GM18499 (cell line): ENCODE data around the gene LACTB.

Source experiments
- ATAC-seq: cut with Tn5 transposase; IDR thresholded peaks from one replicate; pipeline ENCODE4 v1.9.1; 2021; ENCODE audit warnings: moderate number of reproducible peaks; ENCODE audit not compliant: insufficient read depth, unreplicated experiment

Gene LACTB

DNA sequence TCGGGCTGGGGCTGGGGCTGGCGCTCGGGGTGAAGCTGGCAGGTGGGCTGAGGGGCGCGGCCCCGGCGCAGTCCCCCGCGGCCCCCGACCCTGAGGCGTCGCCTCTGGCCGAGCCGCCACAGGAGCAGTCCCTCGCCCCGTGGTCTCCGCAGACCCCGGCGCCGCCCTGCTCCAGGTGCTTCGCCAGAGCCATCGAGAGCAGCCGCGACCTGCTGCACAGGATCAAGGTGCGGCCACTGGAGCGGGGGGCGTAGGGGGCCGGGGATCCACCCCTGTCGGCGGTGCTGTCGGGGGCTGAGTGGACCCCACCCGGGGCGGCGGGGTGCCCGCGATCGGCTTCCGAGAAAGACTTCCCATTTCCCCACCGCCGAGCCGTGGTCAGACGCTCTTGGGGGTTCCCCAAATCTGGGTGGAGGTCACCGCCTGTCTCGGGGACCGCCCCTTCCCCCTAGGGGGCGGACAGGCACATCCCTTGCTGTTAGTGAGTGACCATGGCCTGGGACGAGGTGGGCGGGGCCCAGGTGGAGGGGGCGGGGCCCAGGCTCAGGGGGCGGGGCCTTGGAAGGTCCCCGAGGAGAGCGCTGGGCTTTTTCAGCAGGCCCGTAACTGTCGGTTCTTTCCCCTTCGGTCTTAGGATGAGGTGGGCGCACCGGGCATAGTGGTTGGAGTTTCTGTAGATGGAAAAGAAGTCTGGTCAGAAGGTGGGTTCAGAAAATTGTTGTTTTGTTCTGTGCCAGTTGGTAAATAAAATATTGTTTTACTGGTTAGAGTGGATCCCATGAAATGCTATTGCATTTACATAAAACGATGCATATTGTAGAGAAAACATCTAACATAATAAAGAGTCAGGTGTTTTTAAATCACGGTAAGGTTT lies 578 bp downstream of the LACTB start:
- no peak for ATAC-seq

DNA sequence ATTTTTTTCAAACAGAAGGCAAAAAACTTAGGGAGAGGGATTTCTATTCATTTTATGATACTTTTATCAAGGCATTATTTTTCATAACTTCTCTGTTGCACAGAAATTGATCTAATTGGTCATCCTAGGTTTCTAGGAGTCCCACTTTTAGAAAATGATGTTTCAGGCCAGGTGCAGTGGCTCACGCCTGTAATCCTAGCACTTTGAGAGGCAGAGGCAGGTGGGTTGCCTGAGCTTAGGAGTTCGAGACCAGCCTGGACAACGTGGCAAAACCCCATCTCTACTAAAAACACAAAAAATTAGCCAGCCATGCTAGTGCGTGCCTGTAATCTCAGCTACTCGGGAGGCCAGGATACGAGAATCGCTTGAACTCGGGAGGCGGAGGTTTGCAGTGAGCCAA lies 2.8 kb downstream of the LACTB start:
- ATAC-seq: no peak

DNA sequence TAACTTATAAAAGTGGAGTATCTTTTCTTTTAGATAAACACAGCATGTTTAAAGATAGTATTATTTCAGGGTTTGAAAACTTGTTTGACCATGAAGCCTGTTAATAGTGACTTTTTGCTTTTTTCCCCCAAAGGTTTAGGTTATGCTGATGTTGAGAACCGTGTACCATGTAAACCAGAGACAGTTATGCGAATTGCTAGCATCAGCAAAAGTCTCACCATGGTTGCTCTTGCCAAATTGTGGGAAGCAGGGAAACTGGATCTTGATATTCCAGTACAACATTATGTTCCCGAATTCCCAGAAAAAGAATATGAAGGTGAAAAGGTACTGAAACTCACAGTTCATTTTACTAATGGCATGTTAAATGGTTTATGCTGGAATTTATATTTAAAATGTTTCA lies 5.1 kb downstream of the LACTB start:
- ATAC-seq: no peak

DNA sequence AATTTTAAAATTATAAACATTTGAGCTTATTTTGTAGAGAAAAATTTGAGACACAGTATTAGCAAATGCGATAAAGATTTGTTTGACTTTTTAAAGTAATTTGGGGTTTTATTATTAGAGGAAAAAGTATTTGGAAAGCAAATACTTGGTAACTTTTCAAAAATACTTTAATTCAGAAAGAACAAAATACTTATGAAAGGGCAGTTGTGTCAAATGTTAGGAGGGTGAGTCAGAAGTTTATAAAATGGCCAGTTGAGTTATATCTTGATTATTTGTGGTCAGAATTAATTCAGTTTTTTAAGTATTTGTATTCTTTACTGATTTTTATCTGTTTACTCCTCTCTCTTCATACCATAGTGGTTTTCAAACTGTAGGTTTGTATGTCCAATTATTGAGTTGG lies 12.1 kb downstream of the LACTB start:
- no peak for ATAC-seq

DNA sequence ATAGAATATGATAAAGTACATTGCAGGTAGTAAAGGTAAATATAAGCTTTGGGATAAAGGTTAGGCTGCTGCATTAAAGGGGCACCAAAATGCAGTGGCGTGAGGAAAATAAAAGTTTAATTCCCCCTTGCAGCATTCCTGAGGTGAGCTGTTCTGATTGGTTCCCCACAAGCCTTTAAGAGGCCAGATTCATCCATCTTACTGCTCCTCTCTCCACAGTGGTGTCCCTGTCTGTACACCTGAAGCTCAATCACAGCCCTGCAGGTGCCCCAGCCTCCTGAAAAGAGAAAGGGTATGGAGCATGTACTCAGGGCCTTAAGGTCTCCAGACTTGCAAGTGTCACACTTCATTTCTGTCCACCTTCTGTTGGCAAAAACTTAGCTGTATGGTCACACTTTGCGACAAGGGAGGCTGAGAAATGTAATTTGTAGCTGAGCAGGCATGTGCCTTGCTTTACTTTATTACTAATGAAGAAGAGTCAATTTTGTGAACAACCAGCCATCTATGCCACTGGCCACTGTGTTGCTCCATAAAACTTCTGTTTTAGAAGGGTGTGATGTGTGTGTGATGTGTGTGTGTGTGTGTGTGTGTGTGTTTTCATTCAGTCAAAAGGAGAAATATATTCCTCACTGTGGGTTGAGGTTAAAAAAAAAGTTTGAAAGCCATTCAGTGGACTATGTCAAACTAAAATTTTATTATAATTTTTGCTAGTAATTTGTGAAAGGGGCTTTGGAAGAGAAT lies 12.8 kb downstream of the LACTB start:
- no peak for ATAC-seq

DNA sequence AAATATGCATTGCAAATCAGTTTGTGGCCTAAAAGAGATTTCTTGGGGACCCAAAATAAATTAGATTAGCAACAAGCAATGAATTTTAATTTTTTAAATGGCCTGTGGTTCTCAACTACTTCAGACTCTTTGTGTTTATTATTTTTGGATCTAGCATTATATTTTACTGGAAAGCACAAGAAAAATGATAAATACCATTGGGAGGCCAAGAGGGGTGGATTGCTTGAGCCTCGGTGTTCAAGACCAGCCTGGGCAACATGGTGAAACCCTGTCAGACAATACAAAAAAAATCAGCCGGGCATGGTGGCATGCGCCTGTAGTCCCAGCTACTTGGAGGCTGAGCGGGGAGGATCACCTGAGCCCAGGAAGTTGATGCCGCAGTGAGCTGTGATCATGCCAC lies 13.6 kb downstream of the LACTB start:
- no peak for ATAC-seq

DNA sequence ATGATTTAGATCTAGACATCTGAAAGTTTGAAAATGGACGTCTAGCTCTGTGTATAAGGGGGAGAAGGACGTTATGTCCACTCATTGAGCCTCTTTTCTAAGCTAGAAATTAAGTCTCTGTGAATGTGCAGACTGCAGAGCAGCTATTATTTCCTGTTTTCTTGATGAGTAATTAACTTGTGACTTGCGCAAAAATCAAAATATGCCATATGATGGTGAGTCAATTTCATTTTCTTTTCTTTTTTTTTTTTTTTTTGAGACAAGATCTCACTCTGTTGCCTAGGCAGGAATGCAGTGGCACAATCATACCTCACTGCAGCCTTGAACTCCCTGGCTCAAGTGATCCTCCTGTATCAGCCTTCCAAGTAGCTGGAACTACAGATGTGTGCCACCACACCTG lies 14.1 kb downstream of the LACTB start:
- no peak for ATAC-seq

DNA sequence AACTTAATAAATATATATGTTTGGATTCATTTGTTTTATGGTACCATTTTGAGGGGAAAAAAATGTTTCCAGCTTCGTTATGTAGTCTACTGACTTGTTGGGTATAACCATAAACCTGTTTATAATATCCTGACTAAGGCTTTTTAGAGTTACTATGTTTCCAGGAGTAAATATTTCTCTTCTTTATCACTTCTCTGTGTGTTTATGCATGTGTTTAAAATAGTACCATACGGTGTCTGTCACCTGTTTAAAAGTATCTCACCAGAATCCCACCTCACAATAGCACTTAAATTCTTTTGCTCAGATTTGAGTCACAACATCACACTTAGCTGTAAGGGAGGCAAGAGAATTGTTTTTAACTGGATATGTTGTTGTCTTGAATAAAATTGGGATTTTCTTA lies 15.1 kb downstream of the LACTB start:
- ATAC-seq: no peak

DNA sequence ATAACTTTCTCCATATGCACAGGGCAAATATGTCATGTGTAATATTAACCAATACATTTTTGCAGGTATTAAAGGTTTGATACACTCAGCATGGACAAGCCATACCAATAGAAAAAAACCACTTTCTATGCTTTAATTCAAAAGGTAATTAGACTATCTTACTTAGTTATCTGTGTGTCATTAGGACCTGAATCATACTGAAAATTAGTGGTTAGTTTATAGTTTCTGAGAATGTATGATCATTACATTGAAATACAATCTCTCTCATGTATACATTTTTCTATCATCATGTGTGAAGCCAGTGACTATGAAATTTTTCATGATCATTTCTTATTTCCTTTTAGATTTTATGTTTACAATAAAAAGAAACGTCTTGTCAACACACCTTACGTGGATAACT lies 19.3 kb downstream of the LACTB start:
- ATAC-seq: no peak

DNA sequence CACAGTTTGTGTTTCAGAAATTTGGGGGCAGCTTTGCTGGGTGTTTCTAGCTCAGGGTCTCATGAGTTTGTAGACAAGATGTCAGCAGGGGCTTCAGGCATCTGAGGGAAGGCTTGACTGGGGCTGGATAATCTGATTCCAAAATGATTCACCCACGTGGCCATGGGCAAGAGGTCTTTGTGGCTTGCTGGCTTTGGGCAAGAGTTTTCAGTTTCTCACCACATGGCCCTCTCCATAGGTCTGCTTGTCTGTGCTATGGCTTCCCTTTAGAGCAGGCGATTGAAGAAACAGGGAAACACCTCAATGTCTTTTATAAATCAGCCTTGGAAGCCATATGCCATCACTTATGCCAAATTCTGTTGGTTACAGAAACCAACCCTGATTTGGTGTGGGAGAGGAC lies 23.8 kb downstream of the LACTB start:
- ATAC-seq: no peak

DNA sequence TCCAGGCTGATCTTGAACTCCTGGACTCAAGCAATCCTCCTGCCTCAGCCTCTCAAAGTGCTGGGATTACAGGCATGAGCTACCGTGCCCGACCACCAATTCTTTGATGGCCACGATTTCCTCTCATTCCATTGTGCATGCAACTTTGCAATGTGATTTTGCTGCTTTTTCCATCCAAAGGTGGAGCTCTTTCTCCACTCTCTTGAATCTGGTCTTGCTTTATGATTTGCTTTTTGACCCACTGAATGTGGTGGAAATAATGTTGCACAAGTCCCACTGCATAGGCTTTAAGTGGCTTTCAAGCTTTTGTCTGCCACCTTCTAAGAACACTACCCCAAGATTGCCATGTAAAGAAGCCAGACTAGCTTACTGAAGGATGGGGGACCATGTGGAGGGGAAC lies 25.0 kb downstream of the LACTB start:
- no peak for ATAC-seq

DNA sequence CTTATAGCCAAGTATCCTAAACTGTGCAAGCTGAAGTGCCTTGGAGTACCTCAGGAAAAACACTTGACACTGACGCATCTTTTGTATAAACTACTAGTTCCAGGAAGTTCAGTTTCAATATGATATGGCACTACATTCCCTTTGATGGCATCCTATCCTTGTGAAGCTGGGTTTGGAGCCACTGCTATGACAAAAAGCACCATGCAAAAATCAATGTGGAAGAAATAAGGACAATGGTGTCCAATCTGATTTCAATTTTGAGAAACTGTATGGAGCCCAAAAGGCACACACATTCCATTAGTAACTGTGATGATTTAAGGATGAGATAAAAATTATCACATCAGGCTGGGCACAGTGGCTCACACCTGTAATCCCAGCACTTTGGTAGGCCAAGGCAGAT lies 30.0 kb downstream of the LACTB start:
- ATAC-seq: no peak

DNA sequence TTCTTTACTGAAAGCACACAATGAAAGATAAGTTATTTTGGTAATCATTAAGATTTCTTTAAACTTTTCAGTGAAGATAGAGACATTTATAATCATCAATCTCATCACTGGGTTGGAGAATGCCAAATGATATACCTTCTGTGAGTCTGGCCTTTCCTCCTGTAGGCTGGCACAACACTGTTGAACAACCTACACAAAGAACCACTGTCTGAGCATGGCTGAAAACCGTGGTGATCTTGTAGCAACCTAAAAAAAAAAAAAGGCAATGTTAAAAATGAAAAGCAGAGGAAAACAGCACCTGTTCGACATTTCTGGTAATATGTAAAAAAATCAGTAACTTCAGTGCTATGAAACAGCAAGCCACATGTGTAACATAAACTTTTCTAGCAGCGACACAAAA lies 33.8 kb downstream of the LACTB start:
- no peak for ATAC-seq

DNA sequence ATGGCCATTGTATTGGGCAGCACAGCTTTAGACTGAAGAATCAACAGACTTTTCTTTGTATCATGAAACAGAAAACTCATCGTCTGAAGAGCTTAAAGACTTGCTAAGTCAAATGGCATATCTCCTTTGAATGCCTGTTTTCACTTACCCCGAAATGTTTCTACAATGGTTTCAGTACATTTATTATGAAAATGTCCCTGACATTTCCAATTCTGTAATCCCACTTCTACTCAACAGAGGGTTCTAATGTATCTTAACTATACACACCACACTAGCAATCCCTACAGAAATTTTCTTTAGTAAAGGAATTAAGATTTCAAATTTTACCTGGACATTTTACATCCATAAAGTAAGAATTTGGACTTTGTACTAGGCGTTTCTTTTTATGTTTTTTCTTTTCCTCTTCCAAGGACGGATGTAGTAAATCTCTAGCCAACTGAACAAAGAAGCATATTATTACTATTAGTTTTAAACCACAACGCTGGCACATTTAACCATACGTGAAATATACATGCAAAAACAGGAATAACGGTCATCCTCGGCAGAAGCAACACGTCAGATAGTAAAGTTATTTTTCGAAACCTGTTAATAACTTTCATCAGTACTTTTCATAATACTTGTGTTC lies 34.5 kb downstream of the LACTB start:
- ATAC-seq: no peak

DNA sequence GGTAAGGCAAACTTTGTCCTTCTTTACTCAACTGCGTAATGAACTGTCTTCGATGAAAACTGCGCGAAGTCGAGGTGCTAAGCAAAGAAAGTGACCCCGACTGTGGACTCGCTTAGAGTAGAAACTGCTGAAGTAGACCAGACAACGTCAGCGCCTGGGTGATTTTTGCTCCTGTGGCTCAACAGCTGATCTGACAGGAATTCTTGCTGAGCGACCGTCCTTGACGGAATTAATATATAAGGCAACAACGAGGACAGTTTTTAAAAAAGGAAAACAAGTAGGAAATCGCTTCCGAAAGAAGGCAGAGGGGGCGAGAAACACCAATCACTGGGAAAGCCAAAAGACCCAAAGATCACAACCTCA lies 35.1 kb downstream of the LACTB start:
- no peak for ATAC-seq

DNA sequence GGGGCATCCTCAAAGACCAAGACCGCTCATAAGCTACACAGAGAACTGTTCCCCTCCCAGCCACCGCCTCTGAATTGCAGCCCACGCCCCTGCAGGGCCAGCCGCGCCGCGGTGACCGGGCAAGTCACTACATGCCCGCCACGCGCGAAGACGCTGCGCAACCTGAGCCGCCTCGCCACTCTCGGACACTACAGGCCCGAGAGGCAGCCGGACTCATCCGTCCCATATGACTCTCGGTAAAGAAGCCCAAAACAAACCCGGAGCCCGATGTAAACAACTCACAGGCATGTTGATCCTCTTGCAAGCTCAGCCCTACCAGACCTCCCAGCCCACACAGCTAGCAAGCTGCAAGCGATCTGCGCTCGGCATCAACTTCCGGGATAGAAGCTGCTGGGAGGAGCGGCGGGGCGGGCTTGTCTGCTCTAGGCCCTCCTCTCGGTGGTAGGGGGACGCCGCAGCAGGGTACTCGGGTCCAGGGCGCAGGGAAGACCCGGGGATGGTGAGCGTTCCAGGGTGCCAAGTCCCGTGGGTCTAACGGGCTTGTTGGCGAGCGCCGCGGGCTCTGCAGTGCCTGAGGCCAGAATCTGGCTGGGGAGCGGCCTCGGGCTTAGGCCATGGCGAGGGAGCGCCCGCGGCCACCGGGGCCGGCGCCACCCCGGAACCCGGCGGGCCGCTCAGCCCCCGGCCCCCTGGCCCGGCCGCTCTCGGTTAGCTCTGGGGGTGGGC lies 35.6 kb downstream of the LACTB start, which contains the start of gene RPS27L:
Gene RPS27L (minus strand): TSS at position 360 of the 726 bp plus-strand sequence. CDS start 72 bp downstream, at position 288.
- no peak for ATAC-seq

DNA sequence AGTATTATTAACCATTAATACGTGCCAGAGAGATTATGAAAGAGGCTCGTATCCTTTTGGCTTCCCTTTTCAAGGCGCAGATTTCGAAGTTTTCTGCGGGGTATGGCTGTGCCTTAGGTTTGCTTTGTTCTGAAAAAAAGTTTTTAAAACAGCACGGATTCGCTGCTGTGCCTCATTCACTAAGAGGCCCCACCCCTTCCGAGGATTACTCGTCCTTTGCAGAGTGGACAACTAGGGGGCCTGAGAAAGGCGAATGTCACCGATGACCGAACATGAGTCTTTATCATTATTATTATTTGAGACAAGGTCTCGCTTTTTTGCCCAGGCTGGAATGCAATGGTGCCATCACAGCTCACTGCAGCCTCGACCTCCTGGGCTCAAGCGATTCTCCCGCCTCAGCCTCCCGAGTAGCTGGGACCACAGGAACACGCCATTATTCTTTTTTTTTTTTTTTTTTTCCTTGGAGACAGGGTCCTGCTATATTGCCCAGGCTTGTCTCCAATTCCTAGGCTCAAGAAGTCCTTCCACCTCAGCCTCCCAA lies 36.3 kb downstream of the LACTB start:
- no peak for ATAC-seq

DNA sequence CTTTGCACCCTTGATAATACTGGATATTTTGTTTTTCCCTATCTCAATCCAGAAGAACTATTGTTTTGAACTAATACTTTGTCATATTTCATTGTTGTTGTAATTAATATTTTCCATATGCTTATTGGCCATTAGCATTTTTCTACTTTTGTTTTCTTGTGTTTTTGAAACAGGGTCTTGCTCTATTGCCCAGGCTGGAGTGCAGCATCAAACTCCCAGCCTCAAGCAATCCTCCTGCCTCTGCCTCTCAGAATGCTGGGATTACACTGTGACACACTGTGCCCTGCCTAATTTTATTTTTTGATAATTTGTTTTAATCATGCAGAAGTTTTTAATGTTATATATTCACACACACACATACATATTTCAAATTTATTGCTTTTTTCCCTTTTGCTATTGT lies 39.0 kb downstream of the LACTB start:
- no peak for ATAC-seq

DNA sequence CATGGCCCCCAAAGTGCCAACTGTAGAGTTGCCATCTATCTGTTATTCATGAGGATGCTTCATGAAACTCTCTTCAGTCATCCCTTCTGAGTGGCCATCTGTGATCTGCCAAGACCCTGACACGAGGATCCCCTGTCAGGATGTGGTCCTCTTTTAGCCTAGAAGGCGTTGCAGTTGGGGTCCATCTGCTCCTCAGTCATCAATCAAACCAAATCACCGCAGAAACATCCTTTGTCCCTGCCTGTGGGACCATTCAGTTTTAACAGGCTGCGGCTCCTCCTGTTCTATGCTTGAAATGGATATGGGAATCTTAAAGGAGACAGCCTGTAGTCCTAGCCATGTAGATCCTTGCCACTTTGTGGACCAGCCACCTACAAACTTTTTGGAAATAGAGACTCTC lies 41.6 kb downstream of the LACTB start:
- no peak for ATAC-seq

DNA sequence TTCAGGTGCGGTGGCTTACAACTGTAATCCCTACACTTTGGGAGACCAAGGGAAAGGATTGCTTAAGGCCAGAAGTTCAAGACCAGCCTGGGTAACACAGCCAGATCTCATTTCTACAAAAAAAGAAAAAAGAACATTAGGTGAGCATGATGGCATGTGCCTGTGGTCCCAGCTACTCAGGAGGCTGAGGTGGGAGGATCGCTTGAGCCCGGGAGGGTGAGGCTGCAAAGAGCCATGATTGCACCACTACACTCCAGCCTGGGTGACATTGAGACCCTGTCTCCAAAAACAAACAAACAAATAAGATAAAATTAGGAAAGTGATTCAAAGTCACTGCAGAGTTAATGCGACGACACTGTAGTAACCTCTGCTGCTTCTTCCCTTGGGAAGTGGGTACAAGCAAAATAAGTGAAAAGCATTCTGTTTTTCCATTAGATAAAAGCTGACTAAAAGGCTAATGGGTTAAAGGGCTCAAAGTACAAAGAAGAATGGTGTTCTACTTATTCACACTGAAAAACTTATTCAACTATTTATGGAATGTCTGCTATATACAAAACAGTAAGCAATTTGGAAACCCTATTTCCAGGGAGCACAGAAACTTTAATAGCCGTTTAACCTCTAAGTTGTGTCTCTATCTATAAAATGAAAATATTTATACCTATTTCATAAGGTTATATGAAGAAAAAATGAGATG lies 43.7 kb downstream of the LACTB start:
- no peak for ATAC-seq
